GM10266 (cell line): Measurements from ENCODE around the gene DCTN5.

Experiments used
- DNase-seq: peaks from one replicate; pipeline ENCODE4 v3.0.0; 2012; ENCODE audit errors: extremely low spot score
- TF ChIP-seq, protein P1 (sequence below): IDR thresholded peaks from 2 replicates; pipeline ENCODE4 v1.5.1; 2012; ENCODE audit warnings: mild to moderate bottlenecking, low read depth; ENCODE audit not compliant: control insufficient read depth, insufficient read depth; ENCODE audit errors: missing control alignments

The DCTN5 gene

DNA sequence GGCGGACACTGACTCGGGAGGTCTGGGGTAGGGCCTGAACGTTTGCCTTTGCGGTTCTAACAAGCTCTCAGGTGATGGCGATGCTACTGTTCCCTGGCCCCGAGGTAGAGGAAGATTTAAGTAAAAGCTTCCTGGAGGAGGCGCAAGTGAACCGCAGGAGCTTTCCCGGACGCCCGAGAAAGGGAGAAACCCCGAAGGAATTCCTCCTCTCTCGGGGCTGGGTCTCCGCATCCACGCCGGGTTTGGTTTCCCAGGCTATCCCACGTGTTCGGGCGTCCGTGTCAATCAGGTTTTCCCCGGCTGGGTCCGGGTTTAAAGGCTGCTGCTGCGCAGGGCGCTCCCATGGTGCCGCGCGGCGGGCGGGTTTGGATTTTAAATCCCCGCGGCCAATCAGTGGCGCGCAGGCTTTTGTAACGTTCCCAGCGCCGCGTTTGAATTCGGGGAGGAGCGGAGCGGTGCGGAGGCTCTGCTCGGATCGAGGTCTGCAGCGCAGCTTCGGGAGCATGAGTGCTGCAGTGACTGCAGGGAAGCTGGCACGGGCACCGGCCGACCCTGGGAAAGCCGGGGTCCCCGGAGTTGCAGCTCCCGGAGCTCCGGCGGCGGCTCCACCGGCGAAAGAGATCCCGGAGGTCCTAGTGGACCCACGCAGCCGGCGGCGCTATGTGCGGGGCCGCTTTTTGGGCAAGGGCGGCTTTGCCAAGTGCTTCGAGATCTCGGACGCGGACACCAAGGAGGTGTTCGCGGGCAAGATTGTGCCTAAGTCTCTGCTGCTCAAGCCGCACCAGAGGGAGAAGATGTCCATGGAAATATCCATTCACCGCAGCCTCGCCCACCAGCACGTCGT lies 37.4 kb downstream of the DCTN5 start, which contains the start of gene PLK1:
Gene PLK1 (plus strand): TSS at position 460 of the 844 bp plus-strand sequence. CDS start 44 bp downstream, at position 504.
- TF ChIP-seq, protein P1, sequence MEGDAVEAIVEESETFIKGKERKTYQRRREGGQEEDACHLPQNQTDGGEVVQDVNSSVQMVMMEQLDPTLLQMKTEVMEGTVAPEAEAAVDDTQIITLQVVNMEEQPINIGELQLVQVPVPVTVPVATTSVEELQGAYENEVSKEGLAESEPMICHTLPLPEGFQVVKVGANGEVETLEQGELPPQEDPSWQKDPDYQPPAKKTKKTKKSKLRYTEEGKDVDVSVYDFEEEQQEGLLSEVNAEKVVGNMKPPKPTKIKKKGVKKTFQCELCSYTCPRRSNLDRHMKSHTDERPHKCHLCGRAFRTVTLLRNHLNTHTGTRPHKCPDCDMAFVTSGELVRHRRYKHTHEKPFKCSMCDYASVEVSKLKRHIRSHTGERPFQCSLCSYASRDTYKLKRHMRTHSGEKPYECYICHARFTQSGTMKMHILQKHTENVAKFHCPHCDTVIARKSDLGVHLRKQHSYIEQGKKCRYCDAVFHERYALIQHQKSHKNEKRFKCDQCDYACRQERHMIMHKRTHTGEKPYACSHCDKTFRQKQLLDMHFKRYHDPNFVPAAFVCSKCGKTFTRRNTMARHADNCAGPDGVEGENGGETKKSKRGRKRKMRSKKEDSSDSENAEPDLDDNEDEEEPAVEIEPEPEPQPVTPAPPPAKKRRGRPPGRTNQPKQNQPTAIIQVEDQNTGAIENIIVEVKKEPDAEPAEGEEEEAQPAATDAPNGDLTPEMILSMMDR = peak; percentile 38

DNA sequence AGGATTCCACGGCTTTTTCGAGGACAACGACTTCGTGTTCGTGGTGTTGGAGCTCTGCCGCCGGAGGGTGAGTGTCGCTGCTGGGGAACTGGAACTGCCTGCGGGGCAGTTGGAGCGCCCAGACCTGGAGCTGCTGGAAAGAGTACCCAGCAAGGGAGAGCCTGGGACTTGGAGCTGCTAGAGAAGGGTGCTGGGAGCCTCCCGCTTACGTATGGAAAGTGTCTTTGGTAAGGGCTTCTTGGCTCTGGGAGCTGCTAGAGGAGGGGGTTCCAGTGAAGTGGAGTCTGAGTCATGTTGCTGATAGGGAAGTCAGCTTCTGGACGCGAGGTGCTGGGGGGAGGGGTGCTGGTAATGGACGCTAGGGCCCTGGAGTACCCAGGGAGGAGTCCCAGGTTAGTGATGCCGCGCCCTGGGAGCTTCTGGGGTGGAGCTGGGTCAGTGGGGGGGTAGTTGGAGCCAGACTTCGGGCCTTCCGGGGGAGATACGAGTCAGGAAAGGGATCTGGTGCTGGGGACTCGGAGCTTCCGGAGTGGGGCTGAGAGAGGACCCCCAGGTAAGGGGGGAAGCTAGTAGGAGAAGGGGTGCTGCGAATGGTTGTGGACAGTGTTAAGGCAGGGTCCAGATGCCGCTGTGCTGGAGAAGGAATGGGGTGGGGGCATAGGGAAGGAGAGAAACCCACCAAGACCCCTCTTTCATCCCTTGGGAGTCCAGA lies 38.2 kb downstream of the DCTN5 start:
- TF ChIP-seq, protein P1 = no peak
- no peak for DNase-seq

More for the DNA sequence above, 37.4 kb downstream of the DCTN5 start, which contains the start of gene PLK1:
- DNase-seq = peak; percentile 88

DNA sequence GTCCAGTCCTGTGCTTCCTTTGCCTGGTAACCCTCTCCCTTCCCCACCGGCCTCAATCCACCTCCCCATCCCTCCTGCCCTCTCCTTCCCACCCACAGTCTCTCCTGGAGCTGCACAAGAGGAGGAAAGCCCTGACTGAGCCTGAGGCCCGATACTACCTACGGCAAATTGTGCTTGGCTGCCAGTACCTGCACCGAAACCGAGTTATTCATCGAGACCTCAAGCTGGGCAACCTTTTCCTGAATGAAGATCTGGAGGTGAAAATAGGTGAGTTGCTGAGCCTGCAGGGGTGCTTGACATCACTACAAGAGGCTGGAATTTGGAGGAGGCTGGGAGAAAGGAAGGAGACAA lies 38.7 kb downstream of the DCTN5 start:
- no peak for DNase-seq
- TF ChIP-seq, protein P1 = no peak

DNA sequence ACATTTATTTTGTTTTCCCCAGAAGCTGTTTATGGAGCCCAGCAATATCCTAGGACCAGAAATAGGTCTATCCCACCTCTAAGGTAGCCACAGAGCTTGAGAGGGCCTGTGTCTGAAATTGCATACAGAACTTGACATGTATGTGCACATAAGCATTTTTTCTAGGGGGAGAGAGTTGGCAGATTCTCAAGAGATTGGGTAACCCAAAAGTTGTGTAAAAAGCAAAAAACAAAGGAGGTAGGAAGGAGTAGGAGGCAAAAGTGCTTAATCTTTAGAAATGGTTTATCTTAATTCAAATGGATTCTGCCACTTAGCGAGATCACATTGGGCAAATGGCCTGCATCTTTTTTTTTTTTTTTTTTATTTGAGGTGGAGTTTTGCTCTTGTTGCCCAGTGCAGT lies 40.9 kb downstream of the DCTN5 start:
- TF ChIP-seq, protein P1 = no peak
- no peak for DNase-seq

DNA sequence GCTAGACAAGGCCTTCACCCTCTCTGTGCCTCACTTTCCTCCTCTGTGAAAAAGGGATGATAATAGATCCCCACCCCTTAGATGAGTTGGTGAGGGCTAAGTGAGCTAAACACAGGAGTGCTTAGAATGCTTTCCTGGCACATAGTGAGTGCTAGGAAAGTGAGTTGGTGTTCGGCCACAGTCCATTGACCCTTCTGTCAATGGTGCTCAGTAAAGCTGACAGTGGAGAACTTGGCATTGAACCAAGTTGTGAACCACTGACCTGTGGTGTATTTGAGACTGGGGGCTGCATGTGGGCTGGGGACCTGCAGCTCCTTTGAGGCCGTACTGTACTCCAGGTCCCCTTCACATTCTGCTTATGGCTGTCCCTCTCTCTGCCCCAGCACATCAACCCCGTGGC lies 42.2 kb downstream of the DCTN5 start:
- no peak for DNase-seq
- TF ChIP-seq, protein P1 = no peak

DNA sequence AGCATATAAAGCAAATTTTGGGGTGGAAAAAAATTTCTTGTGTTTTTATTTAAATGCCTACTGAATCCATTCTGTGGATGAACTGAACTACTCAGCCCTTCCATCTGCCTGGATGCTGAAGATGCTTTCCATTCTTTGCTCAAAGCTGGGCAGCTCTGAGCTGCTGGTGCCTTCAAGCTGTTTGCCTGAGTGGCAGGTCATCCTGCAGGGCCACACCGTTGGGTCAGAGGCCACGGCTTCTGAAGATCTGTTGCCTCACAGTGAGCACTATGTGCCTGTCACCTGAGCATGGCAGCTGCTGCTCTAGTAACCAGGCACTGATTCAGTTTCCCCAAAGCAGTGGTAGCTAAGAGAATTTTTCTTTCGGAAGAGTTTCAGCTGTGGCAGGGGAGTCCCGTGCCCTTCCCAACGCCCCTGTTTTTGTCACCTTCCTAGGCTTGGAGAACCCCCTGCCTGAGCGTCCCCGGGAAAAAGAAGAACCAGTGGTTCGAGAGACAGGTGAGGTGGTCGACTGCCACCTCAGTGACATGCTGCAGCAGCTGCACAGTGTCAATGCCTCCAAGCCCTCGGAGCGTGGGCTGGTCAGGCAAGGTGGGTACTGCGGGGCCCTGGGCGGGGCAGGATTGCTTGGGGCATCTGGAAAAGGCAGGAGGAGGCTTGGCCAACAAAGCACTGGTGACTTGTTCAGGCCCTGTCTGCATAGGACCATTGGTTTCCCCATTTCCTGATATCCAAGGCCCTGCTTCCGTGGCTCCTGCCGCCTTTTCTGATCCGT lies 46.0 kb downstream of the DCTN5 start:
- TF ChIP-seq, protein P1 = no peak
- DNase-seq = no peak
